ENCODE results near the gene PTPRN2.

The PTPRN2 gene

DNA sequence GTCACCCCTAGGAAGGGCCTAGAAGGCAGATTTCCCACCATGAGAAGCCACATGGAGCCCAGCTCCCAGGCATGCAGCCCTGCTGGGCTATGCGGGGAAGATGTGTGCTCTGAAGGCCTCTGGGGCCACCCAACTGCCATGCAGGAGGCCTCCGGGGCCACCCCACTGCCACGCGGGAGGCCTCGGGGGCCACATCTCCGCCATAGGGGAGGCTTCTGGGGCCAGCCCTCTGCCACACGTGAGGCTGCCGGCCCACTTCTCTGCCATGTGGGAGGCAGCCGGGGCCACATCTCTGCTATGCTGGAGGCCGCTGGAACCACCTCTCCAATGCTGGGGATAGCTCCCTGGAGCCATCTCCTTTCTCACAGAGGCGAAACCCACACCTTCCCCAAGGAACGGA, 799.0 kb downstream of the PTPRN2 start:
- Histone ChIP-seq H2BK120ac (ENCODE audit: low read depth, low read length) (no peak overlapping the region), H3K18ac (ENCODE audit: low read length) (peak overlapping the region; percentile 65), H2BK15ac (ENCODE audit: low read length) (peak overlapping the region; percentile 20), H3K27me3 (ENCODE audit: control insufficient read depth in 3 of 3, insufficient read depth in 3 of 3, low read depth in 1 of 3, low read length in 3 of 3) (peaks cover 0 to 4% (median 0%) of the 10 kb centered on the region in 3 experiments), H4K8ac (ENCODE audit: low read depth, low read length) (no peak overlapping the region), H3K4me3 (ENCODE audit: low read length in 2 of 2) (no peak overlapping the region), H2AK5ac (ENCODE audit: low read depth, low read length) (peak overlapping the region; percentile 51), H2AFZ (ENCODE audit: low read length) (no peak overlapping the region), H3K4ac (ENCODE audit: low read length) (no peak overlapping the region), H2BK5ac (ENCODE audit: low read length) (no peak overlapping the region), H3K4me1 (ENCODE audit: control insufficient read depth in 2 of 2, insufficient read depth in 1 of 2, low read depth in 1 of 2, low read length in 2 of 2) (peaks cover 9 to 13% of the 10 kb centered on the region in 2 donors), H3K36me3 (replicated peaks in 1 of 2; ENCODE audit: control insufficient read depth in 2 of 2, insufficient read depth in 2 of 2, low read length in 2 of 2) (peaks cover 0 to 4% of the 10 kb centered on the region in 2 donors), H2BK12ac (ENCODE audit: low read length) (no peak overlapping the region), H3K4me2 (ENCODE audit: insufficient read depth, low read length, poor library complexity, severe bottlenecking) (no peak overlapping the region), H3K79me1 (ENCODE audit: low read depth, low read length) (no peaks in the 10 kb centered on the region), H3K27ac (replicated peaks; ENCODE audit: low read length) (no peak overlapping the region), H4K91ac (ENCODE audit: low read depth, low read length, poor library complexity) (no peak overlapping the region), H3K9ac (ENCODE audit: low read depth, low read length, poor library complexity) (no peak overlapping the region), H3K23ac (ENCODE audit: low read depth, low read length, poor library complexity) (no peak overlapping the region), H3K14ac (ENCODE audit: low read length) (peak overlapping the region; percentile 48), H3K9me3 (replicated peaks in 1 of 2; ENCODE audit: control insufficient read depth in 2 of 2, insufficient read depth in 1 of 2, low read depth in 1 of 2, low read length in 2 of 2) (peaks cover 0 to 6% of the 10 kb centered on the region in 2 donors)
- no CpG with 5 or more reads among the region's 12 CpGs for WGBS, 2 donors (ENCODE audit: extremely low coverage in 2 of 2, insufficient read length in 2 of 2, insufficient replicate concordance in 1 of 2)
- DNase-seq (ENCODE audit: low spot score), result no peak

- H3K4me3 ChIP-seq (ENCODE audit: low read length in 2 of 2), result no peak overlapping the region
- H2BK5ac ChIP-seq (ENCODE audit: low read length), result peak overlapping the region; percentile 40
- H3K4me2 ChIP-seq (ENCODE audit: insufficient read depth, low read length, poor library complexity, severe bottlenecking), result no peak overlapping the region
- H4K8ac ChIP-seq (ENCODE audit: low read depth, low read length), result no peak overlapping the region
- no peak overlapping the region for H3K14ac ChIP-seq (ENCODE audit: low read length)
- H3K23ac ChIP-seq (ENCODE audit: low read depth, low read length, poor library complexity), result no peak overlapping the region
- H3K27ac ChIP-seq (replicated peaks; ENCODE audit: low read length), result no peak overlapping the region
- H3K27me3 ChIP-seq (ENCODE audit: control insufficient read depth in 3 of 3, insufficient read depth in 3 of 3, low read depth in 1 of 3, low read length in 3 of 3), result peaks cover 0 to 4% (median 0%) of the 10 kb centered on the region in 3 experiments
- H3K36me3 ChIP-seq (replicated peaks in 1 of 2; ENCODE audit: control insufficient read depth in 2 of 2, insufficient read depth in 2 of 2, low read length in 2 of 2), result peaks cover 0 to 4% of the 10 kb centered on the region in 2 donors
- H3K9ac ChIP-seq (ENCODE audit: low read depth, low read length, poor library complexity), result no peak overlapping the region
- peaks cover 9 to 13% of the 10 kb centered on the region in 2 donors for H3K4me1 ChIP-seq (ENCODE audit: control insufficient read depth in 2 of 2, insufficient read depth in 1 of 2, low read depth in 1 of 2, low read length in 2 of 2)
- no peak overlapping the region for H2BK12ac ChIP-seq (ENCODE audit: low read length)
- peak overlapping the region; percentile 45 for H2BK15ac ChIP-seq (ENCODE audit: low read length)
- H3K18ac ChIP-seq (ENCODE audit: low read length), result peak overlapping the region; percentile 65
- H3K4ac ChIP-seq (ENCODE audit: low read length), result no peak overlapping the region
- H2BK120ac ChIP-seq (ENCODE audit: low read depth, low read length), result peak overlapping the region; percentile 74
- no CpG with 5 or more reads among the region's 13 CpGs for WGBS, 2 donors (ENCODE audit: extremely low coverage in 2 of 2, insufficient read length in 2 of 2, insufficient replicate concordance in 1 of 2)
- H3K9me3 ChIP-seq (replicated peaks in 1 of 2; ENCODE audit: control insufficient read depth in 2 of 2, insufficient read depth in 1 of 2, low read depth in 1 of 2, low read length in 2 of 2), result peaks cover 0 to 6% of the 10 kb centered on the region in 2 donors
- no peak overlapping the region for H2AFZ ChIP-seq (ENCODE audit: low read length)
- peak overlapping the region; percentile 97 for H2AK5ac ChIP-seq (ENCODE audit: low read depth, low read length)
- no peak overlapping the region for H4K91ac ChIP-seq (ENCODE audit: low read depth, low read length, poor library complexity)
- no peaks in the 10 kb centered on the region for H3K79me1 ChIP-seq (ENCODE audit: low read depth, low read length)
- DNase-seq (ENCODE audit: low spot score), result no peak
Measured at GRCh38 chr7:157787275-157787701, 800.3 kb downstream of the PTPRN2 start.

GRCh38 chr7:157786375-157787274, 801.0 kb downstream of the PTPRN2 start:
- Histone ChIP-seq H3K4me2 (ENCODE audit: insufficient read depth, low read length, poor library complexity, severe bottlenecking) (no peak overlapping the region), H3K9me3 (replicated peaks in 1 of 2; ENCODE audit: control insufficient read depth in 2 of 2, insufficient read depth in 1 of 2, low read depth in 1 of 2, low read length in 2 of 2) (peaks cover 0 to 6% of the 10 kb centered on the region in 2 donors)

More at GRCh38 chr7:157786375-157787274, 801.0 kb downstream of the PTPRN2 start:
- H3K27ac ChIP-seq (replicated peaks; ENCODE audit: low read length), result no peak overlapping the region
- H3K4me3 ChIP-seq (ENCODE audit: low read length in 2 of 2), result no peak overlapping the region
- no peak overlapping the region for H2AFZ ChIP-seq (ENCODE audit: low read length)
- peak overlapping the region; percentile 97 for H2AK5ac ChIP-seq (ENCODE audit: low read depth, low read length)
- no peak overlapping the region for H4K8ac ChIP-seq (ENCODE audit: low read depth, low read length)
- H4K91ac ChIP-seq (ENCODE audit: low read depth, low read length, poor library complexity), result no peak overlapping the region
- no peaks in the 10 kb centered on the region for H3K79me1 ChIP-seq (ENCODE audit: low read depth, low read length)
- H3K27me3 ChIP-seq (ENCODE audit: control insufficient read depth in 3 of 3, insufficient read depth in 3 of 3, low read depth in 1 of 3, low read length in 3 of 3), result peaks cover 0 to 4% (median 0%) of the 10 kb centered on the region in 3 experiments
- no peak overlapping the region for H2BK120ac ChIP-seq (ENCODE audit: low read depth, low read length)
- no peak overlapping the region for H2BK15ac ChIP-seq (ENCODE audit: low read length)
- H3K4ac ChIP-seq (ENCODE audit: low read length), result no peak overlapping the region
- H2BK12ac ChIP-seq (ENCODE audit: low read length), result peak overlapping the region; percentile 2
- peak overlapping the region; percentile 81 for H3K23ac ChIP-seq (ENCODE audit: low read depth, low read length, poor library complexity)
- H2BK5ac ChIP-seq (ENCODE audit: low read length), result no peak overlapping the region
- peaks cover 0 to 4% of the 10 kb centered on the region in 2 donors for H3K36me3 ChIP-seq (replicated peaks in 1 of 2; ENCODE audit: control insufficient read depth in 2 of 2, insufficient read depth in 2 of 2, low read length in 2 of 2)
- no peak overlapping the region for H3K14ac ChIP-seq (ENCODE audit: low read length)
- no peak for DNase-seq (ENCODE audit: low spot score)
- peaks cover 9 to 13% of the 10 kb centered on the region in 2 donors for H3K4me1 ChIP-seq (ENCODE audit: control insufficient read depth in 2 of 2, insufficient read depth in 1 of 2, low read depth in 1 of 2, low read length in 2 of 2)
- no CpG with 5 or more reads among the region's 47 CpGs for WGBS, 2 donors (ENCODE audit: extremely low coverage in 2 of 2, insufficient read length in 2 of 2, insufficient replicate concordance in 1 of 2)
- no peak overlapping the region for H3K9ac ChIP-seq (ENCODE audit: low read depth, low read length, poor library complexity)
- peak overlapping the region; percentile 83 for H3K18ac ChIP-seq (ENCODE audit: low read length)
